Activated CD4-positive, alpha-beta T cell treated with anti-CD3 and anti-CD28 coated beads, Interleukin-2, amount 50 U/mL, for 4 hours (primary cell): Measurements from ENCODE around the gene TNFRSF6B.

Experiments used
- DNase-seq, 2 experiments: peaks; one replicate each; pipeline ENCODE4 v3.0.0-alpha.2; 2020

The TNFRSF6B gene

DNA sequence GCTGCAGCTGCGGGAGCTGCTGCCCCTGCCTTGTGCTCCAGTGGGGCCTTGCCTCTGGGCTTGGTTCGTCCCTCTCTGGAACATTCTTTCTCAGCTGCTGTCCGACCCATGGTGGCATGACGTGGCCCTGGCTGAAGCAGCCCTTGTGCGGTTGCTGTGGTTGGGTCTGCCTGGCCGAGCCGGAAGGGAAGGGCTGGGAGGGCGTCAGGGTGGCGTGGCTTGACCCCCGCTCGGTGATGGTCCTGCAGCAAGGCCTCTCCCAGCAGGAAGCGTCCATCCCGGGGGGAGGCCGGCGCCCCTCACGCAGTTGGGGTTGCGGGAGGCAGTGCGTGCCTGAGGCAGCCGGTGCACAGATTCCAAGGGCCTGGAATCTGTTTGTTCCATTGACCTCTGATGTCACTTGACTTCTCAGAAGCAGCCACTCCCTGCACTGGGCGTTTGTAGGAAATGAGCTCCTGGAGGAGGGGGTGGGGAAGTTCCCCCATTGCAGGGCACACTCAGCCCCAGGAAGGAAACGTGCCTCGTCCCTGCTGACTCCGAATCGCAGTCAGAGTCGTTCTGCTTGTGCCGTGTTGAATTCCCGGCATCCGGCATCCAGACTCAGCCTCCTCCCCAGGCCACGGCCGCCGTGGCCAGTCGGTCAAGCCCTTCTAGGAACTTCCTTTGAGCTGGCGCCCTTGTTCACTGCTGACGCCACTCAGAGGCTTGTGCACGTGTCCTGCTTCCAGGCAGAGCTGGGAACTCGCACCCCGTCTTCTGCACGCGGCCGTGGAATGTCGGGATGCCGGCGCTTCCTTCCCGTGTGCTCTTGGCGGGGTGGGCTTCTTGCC, 9.7 kb upstream of the TNFRSF6B start:
- peak; percentile 49 to 58 for DNase-seq

DNA sequence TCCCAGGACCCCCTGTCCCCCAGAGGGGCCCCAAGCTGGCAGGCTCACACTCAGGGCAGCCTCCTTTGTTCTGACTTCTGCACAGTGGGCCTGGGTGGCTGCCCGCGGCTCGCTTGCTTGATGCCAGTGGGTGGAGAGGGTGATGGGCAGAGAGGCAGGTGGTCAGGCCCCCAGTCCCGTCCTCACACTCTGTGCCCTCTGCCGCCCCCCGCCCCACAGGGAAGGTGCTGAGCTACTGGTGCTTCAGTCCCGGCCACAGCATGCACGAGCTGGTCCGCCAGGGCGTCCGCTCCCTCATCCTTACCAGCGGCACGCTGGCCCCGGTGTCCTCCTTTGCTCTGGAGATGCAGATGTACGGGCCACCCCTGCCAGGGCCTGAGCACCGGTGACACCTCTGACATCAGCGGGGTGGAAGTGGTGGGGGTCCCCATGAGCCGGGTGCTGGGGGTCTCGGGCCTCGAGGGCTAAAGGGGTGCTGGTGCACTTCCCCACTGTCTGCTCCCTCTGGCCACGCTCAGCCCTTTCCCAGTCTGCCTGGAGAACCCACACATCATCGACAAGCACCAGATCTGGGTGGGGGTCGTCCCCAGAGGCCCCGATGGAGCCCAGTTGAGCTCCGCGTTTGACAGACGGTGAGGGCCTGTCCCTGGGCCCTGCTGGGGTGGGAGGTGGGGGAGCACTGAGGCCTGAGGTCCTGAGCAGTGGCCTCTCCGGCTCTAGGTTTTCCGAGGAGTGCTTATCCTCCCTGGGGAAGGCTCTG, 8.9 kb upstream of the TNFRSF6B start:
- DNase-seq: no peak

DNA sequence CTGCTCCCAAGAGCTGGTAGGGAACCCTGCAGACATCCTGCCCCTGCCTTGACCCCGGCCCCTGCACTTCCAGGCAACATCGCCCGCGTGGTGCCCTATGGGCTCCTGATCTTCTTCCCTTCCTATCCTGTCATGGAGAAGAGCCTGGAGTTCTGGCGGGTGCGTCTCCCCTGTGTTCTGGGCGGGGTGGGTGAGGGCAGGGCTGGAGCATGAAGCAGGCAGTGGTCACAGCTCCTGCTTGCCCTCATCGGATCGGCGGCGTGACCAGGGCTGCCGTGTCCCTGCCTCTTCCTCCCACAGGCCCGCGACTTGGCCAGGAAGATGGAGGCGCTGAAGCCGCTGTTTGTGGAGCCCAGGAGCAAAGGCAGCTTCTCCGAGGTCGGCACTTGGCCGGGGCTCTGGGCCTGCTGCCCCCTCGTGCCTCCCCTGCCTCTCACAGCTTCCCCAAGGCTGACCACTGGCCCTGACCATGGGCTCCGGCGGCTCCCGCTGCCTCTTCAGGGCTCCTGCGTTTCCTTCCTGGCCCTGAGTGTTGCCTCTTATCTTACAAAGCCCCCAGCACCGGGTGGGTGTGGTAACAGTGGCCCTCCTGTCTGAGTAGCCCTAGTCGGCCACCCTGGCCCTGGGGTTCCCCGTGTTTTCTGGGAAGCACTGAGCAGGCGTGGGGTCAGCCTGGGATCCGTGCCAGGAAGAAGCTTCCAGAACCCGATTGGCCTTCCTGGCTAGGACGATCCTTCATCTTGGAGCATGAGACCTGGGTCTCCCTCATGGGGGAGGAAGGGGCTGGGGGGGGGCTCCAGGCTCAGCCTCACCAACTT, 8.0 kb upstream of the TNFRSF6B start:
- DNase-seq: no peak

DNA sequence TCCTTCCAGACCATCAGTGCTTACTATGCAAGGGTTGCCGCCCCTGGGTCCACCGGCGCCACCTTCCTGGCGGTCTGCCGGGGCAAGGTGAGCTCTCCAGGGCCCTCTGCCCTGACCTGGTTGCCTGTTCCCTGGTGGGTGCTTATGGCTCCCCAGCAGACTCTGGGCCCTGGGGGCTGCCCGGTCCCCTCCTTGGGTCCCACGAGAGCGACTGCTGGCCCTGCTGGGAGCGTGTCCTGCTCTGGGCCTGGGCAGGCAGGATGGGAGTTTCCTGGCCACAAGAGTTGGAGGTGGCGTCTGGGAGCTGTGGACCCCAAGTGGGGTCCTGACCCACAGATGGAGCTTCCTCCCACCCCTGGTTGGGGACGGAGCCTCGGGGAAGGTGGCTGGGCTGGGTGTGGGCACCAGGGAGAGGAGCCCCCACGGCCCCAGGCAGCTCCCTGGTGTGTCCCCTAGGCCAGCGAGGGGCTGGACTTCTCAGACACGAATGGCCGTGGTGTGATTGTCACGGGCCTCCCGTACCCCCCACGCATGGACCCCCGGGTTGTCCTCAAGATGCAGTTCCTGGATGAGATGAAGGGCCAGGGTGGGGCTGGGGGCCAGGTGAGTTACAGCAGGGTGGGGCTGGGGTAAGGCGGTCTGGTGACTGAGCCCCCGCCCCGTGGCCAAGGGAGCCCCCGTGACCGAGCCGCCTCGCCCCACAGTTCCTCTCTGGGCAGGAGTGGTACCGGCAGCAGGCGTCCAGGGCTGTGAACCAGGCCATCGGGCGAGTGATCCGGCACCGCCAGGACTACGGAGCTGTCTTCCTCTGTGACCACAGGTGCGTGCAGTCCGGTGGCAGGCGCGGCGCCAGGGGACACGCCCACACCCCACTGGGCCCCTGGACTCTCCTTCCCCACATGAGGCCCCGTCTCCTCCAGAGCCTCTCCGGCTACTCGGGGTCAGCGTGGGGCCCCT, 7.1 kb upstream of the TNFRSF6B start:
- DNase-seq: no peak

DNA sequence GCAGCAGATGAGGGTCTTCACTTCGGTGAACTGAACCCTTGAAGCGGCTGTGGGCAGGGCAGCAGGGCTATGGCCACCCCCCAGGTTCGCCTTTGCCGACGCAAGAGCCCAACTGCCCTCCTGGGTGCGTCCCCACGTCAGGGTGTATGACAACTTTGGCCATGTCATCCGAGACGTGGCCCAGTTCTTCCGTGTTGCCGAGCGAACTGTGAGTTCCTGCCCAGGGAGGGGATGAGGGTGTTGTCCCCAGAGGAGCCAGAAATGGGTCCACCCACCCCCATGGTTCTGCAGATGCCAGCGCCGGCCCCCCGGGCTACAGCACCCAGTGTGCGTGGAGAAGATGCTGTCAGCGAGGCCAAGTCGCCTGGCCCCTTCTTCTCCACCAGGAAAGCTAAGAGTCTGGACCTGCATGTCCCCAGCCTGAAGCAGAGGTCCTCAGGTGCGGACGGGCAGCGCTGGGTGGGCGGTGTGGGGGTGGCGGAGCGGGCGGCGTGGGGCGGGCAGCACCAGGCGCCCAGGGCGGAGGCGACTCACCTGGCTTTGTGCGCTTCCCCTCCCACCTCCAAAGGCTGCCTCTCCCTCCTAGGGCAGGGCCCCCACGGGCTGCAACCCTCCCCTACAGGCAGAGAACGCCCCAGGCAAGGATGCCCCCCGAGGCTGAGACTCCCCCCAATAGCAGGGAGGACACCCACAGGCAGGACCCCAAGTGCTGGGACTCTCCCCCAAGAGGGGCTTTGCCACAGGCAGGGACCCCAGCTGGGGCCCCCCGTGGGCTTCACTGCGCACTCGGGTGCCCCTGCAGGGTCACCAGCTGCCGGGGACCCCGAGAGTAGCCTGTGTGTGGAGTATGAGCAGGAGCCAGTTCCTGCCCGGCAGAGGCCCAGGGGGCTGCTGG, 6.2 kb upstream of the TNFRSF6B start:
- DNase-seq: no peak

DNA sequence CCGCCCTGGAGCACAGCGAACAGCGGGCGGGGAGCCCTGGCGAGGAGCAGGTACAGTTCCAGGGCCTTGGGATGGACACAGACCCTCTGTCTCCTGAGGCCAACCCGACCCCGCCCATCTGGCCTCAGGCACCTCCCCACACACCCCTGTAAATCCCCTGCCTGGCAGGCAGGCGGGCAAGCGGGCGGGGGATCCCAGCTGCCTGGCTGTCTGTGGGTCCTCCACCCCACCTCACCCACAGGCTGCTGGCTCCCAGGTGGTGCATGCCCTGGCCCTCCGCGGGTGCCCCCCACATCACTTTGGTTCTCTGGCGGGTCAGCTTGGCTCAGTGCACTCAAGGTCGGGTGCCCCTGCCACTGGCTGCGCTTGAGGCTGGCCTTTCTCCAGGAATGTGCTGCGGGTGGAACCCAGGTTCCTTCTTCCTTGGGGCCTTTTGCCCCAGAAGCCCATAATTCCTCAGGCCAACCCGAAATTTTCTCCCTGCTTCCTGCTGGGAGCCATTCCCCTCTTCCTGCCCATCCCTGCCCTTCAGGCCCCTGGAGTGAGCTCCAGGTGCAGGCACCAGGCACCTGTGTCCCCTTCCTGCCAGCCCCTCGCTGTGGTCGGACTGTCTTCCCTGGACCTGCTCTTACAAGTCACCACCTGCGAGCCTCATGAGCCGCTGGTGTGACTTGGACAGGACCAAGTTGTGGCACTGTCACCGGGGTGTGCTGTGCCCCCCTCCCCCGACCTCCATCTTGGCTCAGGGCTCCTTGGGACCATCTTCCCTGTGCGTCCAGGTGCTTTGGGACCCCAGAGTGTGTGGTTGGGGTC, 5.3 kb upstream of the TNFRSF6B start:
- DNase-seq: no peak

DNA sequence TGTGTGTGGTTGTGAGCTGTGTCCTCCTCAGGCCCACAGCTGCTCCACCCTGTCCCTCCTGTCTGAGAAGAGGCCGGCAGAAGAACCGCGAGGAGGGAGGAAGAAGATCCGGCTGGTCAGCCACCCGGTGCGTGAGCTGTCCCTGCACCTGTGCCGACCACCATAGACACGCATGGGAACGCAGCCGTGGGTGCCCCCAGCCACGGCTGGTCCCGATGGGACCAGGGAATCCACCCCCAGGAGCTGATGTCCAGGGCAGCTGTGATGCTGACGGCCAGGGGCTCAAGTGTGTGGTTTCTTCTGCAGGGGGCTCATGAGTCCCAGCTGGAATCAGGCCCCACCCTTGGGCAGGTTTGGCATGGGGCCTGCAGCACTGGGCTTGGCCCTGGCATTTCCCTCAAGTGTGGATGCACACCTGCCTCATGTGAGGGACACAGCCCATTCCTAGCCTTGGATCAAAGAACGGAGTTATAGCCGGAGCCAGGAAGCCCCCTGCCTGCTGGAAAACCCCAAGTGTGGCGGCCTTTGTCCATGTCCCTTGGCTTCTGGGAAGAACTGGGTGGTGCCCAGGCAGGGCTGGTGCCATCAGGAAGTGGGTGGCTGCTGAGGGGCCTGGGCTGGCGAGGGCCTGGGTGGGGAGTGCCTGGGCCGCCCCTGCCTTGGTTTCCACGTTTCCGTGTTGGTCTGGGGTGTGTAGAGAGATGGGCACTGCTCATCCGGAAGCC, 4.6 kb upstream of the TNFRSF6B start:
- DNase-seq: no peak

DNA sequence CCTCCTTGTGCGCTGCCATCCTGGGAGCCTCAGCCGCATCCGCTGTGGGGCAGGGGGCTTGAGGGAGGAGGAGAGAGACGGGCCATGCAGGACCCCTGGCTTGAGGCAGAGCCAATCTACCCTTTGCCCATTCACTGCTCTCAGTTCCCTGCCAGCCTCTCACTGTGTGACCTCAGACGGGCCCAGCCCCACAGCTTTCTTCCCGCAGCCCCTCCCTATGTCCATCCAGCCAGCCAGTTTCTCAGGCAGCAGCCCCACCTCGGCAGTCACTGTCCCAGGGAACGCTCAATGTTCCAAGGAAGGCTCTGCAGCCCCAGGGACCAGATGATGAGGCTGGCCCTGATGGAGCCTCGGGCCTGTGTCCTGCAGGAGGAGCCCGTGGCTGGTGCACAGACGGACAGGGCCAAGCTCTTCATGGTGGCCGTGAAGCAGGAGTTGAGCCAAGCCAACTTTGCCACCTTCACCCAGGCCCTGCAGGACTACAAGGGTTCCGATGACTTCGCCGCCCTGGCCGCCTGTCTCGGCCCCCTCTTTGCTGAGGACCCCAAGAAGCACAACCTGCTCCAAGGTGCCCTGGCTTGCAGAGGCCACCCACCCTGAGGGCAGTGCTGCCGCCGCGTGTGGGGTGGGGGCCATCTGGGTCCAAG, 3.9 kb upstream of the TNFRSF6B start:
- DNase-seq: no peak

DNA sequence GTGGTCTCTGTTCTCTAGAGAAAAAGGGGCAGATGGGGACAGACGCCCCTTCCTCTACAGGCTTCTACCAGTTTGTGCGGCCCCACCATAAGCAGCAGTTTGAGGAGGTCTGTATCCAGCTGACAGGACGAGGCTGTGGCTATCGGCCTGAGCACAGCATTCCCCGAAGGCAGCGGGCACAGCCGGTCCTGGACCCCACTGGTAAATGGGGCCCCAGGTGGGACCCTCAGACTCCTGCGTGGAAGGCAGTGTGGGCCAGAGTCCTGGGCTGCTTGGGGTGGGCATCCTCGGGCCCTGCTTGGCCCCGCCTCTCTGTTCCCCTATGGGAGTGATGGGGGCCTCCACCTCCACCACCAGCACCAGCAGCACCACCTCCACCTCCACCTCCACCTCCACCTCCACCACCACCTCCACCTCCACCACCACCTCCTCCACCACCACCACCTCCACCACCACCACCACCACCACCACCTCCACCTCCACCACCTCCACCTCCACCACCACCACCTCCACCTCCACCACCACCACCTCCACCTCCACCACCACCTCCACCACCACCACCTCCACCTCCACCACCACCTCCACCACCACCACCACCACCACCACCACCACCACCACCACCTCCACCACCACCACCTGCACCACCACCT, 3.2 kb upstream of the TNFRSF6B start:
- DNase-seq: no peak

DNA sequence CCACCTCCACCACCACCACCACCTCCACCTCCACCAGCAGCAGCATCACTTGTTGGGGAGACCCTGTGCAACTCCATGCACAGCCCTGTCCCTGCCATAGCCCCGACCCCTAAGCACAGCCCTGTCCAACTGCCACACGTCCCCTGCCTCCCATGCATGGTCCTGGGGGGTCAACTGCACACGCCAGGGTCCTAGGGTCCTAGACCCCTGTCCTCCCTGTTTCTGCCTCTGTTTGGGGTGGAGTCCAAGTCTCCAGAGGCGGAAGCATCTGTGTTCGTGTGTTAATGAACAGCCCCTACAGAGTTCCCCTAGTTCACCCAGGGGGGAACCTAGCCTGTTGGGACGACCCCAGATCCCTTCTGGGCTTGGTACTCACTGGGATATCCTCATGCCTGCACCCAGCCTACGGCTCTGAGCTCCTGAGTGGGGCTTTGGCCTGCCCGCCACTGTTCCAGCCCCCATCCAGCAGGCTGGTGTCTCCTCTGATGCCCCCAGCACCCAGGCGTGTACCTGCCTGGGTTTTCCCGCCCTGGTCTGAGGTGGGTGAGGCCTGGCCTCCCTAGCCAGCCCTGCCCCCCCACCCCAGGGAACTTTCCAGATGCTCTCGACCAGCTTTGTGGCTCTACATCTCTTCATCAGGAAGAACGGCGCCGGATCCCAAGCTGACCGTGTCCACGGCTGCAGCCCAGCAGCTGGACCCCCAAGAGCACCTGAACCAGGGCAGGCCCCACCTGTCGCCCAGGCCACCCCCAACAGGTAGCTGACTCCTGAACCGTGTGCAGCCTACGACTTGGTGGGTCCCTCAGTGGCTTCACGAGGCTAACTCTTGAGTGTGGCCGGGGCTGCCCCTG, 2.5 kb upstream of the TNFRSF6B start:
- no peak for DNase-seq

DNA sequence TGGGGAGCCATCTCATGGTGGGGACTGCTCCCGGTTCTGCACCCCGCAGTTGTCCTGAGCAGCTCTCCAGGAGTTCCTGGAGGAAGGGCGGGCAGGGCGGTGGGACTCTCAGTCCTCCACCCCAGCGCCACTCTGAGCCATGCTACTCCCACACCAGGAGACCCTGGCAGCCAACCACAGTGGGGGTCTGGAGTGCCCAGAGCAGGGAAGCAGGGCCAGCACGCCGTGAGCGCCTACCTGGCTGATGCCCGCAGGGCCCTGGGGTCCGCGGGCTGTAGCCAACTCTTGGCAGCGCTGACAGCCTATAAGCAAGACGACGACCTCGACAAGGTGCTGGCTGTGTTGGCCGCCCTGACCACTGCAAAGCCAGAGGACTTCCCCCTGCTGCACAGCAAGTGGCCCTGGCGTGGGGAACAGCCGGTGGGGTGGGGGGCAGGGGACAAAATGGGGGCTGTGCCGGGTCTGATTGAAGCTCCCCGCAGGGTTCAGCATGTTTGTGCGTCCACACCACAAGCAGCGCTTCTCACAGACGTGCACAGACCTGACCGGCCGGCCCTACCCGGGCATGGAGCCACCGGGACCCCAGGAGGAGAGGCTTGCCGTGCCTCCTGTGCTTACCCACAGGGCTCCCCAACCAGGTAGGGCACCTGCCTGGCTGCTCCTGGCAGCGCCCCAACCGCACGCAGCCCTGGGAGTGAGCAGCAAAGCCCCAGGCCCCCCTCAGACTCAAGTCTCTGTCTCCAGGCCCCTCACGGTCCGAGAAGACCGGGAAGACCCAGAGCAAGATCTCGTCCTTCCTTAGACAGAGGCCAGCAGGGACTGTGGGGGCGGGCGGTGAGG, 1.6 kb upstream of the TNFRSF6B start:
- no peak for DNase-seq

DNA sequence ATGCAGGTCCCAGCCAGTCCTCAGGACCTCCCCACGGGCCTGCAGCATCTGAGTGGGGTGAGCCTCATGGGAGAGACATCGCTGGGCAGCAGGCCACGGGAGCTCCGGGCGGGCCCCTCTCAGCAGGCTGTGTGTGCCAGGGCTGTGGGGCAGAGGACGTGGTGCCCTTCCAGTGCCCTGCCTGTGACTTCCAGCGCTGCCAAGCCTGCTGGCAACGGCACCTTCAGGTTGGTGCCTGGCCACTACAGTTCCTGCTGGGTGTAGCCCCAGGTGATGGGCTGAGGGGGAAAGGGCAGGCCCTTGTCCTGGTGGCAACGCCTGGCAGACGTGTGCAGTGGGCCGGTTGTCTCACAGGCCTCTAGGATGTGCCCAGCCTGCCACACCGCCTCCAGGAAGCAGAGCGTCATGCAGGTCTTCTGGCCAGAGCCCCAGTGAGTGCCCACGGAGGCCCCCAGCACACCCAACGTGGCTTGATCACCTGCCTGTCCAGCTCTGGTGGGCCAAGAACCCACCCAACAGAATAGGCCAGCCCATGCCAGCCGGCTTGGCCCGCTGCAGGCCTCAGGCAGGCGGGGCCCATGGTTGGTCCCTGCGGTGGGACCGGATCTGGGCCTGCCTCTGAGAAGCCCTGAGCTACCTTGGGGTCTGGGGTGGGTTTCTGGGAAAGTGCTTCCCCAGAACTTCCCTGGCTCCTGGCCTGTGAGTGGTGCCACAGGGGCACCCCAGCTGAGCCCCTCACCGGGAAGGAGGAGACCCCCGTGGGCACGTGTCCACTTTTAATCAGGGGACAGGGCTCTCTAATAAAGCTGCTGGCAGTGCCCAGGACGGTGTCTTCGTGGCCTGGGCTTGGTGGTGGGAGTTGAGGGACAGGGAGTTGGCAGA, 787 bp upstream of the TNFRSF6B start:
- DNase-seq: no peak

DNA sequence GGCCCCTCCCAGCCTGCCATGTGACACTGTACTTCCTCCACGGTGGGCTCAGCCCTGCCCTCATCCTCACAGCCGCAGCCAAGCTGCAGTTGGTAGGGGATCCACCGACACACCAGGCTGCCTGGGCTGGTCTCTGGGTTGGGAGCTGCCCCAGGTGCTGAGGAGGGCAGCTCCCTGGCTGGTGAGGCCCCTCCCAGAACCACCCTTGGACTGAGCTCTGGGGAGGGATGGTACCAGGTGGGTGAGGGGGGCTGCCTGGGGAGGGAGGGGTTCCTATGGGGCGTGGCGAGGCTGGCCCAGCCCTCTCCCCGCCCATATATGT, 185 bp upstream of the TNFRSF6B start:
- no peak for DNase-seq

DNA sequence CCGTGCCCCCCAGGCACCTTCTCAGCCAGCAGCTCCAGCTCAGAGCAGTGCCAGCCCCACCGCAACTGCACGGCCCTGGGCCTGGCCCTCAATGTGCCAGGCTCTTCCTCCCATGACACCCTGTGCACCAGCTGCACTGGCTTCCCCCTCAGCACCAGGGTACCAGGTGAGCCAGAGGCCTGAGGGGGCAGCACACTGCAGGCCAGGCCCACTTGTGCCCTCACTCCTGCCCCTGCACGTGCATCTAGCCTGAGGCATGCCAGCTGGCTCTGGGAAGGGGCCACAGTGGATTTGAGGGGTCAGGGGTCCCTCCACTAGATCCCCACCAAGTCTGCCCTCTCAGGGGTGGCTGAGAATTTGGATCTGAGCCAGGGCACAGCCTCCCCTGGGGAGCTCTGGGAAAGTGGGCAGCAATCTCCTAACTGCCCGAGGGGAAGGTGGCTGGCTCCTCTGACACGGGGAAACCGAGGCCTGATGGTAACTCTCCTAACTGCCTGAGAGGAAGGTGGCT, 960 bp downstream of the TNFRSF6B start:
- DNase-seq: no peak

DNA sequence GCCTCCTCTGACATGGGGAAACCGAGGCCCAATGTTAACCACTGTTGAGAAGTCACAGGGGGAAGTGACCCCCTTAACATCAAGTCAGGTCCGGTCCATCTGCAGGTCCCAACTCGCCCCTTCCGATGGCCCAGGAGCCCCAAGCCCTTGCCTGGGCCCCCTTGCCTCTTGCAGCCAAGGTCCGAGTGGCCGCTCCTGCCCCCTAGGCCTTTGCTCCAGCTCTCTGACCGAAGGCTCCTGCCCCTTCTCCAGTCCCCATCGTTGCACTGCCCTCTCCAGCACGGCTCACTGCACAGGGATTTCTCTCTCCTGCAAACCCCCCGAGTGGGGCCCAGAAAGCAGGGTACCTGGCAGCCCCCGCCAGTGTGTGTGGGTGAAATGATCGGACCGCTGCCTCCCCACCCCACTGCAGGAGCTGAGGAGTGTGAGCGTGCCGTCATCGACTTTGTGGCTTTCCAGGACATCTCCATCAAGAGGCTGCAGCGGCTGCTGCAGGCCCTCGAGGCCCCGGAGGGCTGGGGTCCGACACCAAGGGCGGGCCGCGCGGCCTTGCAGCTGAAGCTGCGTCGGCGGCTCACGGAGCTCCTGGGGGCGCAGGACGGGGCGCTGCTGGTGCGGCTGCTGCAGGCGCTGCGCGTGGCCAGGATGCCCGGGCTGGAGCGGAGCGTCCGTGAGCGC, 1.6 kb downstream of the TNFRSF6B start:
- DNase-seq: no peak
